Measurements from ENCODE around the gene IGSF3.
A peak's percentile ranks its signal among the peaks of the same experiment; 100 is the strongest.

GRCh38 chr1:116574581-116575291 lies 92.8 kb downstream of the IGSF3 start:
- no peak for TF ChIP-seq POLR2A (IDR thresholded peaks at IDR 0.05)
- peak; percentile 70 to 83 (median 76) for TF ChIP-seq CTCF (IDR thresholded peaks at IDR 0.05)
- TF ChIP-seq EP300 (IDR thresholded peaks at IDR 0.05): no peak
- no peak for TF ChIP-seq POLR2AphosphoS5 (IDR thresholded peaks at IDR 0.05)
